Aorta (tissue), 5 donors: ENCODE results near the gene ITCH. TPM values are rescaled to one million over a fixed set of nuclear protein-coding genes. Genes with fewer than 3 reads are reported as not detected.

Source experiments
- ATAC-seq: fragments of 200-7000 bp; cut with Tn5 transposase; one replicate; pipeline ENCODE4 v1.9.1; 2022; ENCODE audit warnings: moderate library complexity; ENCODE audit not compliant: low FRiP score
- DNase-seq, 2 donors: peaks; one replicate each; pipeline ENCODE4 v3.0.0-alpha.2; 2020
- H3K27ac ChIP-seq, 2 donors: one replicate each; pipeline ENCODE4 v1.5.1; 2013; ENCODE audit warnings: low read length in 2 of 2, mild to moderate bottlenecking in 2 of 2, moderate library complexity in 2 of 2, control low read depth in 1 of 2, inconsistent platforms in 1 of 2, low read depth in 1 of 2
- H3K27me3 ChIP-seq, 2 donors: one replicate each; pipeline ENCODE4 v1.6.1; 2013; ENCODE audit warnings: control low read depth in 1 of 2, low read length in 1 of 2, mild to moderate bottlenecking in 1 of 2, moderate library complexity in 1 of 2; ENCODE audit not compliant: insufficient read depth in 2 of 2, control insufficient read depth in 1 of 2
- H3K36me3 ChIP-seq, 2 donors: one replicate each; pipeline ENCODE4 v1.6.1; 2013; ENCODE audit warnings: control low read depth in 1 of 2, low read length in 1 of 2, mild to moderate bottlenecking in 1 of 2; ENCODE audit not compliant: insufficient read depth in 2 of 2, control insufficient read depth in 1 of 2
- H3K4me1 ChIP-seq, 2 donors: one replicate each; pipeline ENCODE4 v1.6.1; 2013; ENCODE audit warnings: low read length in 2 of 2, control low read depth in 1 of 2, mild to moderate bottlenecking in 1 of 2, moderate library complexity in 1 of 2; ENCODE audit not compliant: insufficient read depth in 2 of 2, control insufficient read depth in 1 of 2
- H3K4me3 ChIP-seq, 2 donors: one replicate each; pipeline ENCODE4 v1.5.1; 2013; ENCODE audit warnings: low read length in 2 of 2, control low read depth in 1 of 2, mild to moderate bottlenecking in 1 of 2
- H3K9me3 ChIP-seq: one replicate; pipeline ENCODE4 v1.6.1; 2013; ENCODE audit warnings: mild to moderate bottlenecking, low read length; ENCODE audit not compliant: control insufficient read depth
- WGBS, 2 donors: extraction: QIAGEN DNeasy Blood & Tissue Kit; methylation state at CpG; one replicate each; pipeline ENCODE4 v1.1.7; 2013; 5-methylcytosine and 5-hydroxymethylcytosine counted together
- intact Hi-C, 2 donors: fragments of 100-400 bp; cut with DNase I; formaldehyde crosslinking; loops; one replicate each; pipeline versions ENCODE4 v1.14.2 to v1.15.0; 2022
- polyA plus RNA-seq, 2 donors: library from polyadenylated mRNA; stranded (reverse); fragments of 200-250 nt; gene quantifications; one replicate each; pipeline ENCODE4 v1.2.3, GENCODE V29; 2013
- total RNA-seq, 2 donors: library from RNA; stranded (reverse); fragmentation: NEBNext Ultra II Directional; extraction: Animal tissue kit (Norgen Biotek cat#: 25700); gene quantifications; one replicate each; pipeline ENCODE4 v1.2.1, GENCODE V29; 2021
- donor health status: healthy with polysubstance abuse.
- donor health status: Bipolar disorder and iron deficiency.
- donor health status: DM: no; HTN: no; CAD: no.
- donor health status: DM: no; HTN: no; CAD: no.
- donor health status: DM: yes; HTN: yes; CAD: no.

ITCH gene
- total and polyA plus RNA-seq, 4 donors, result 11.7 to 66.2 (median 36.8) TPM

GRCh38 chr20:34445177-34446065, 82.3 kb downstream of the ITCH start:
- Histone ChIP-seq H3K27ac (no peak overlapping the region), H3K36me3 (no peaks in the 10 kb centered on the region), H3K4me1 (no peaks in the 10 kb centered on the region), H3K27me3 (no peaks in the 10 kb centered on the region), H3K4me3 (no peak overlapping the region), H3K9me3 (no peaks in the 10 kb centered on the region)
- DNase-seq, result no peak
- WGBS, 2 donors, result 62 to 72% methylated on average over 7 of the region's 7 CpGs
- no peak for ATAC-seq
- intact Hi-C loops, result no loop called here

GRCh38 chr20:34448517-34448916, 85.4 kb downstream of the ITCH start:
- 54 to 61% methylated on average over 1 of the region's 1 CpG for WGBS, 2 donors
- Histone ChIP-seq H3K9me3 (no peaks in the 10 kb centered on the region), H3K36me3 (peaks cover 0 to 1% of the 10 kb centered on the region in 2 donors), H3K27ac (no peak overlapping the region), H3K4me1 (no peaks in the 10 kb centered on the region), H3K4me3 (no peak overlapping the region), H3K27me3 (no peaks in the 10 kb centered on the region)
- ATAC-seq (no peak), DNase-seq (no peak)
- intact Hi-C loops, result no loop called here

- ATAC-seq, result no peak
- Histone ChIP-seq H3K9me3 (no peaks in the 10 kb centered on the region), H3K27me3 (no peaks in the 10 kb centered on the region), H3K4me1 (no peaks in the 10 kb centered on the region), H3K36me3 (peaks cover 0 to 1% of the 10 kb centered on the region in 2 donors), H3K4me3 (no peak overlapping the region), H3K27ac (no peak overlapping the region)
- WGBS, 2 donors, result 92 to 94% methylated on average over 4 of the region's 4 CpGs
- intact Hi-C loops, result no loop called here
- no peak for DNase-seq
These were observed 86.9 kb downstream of the ITCH start for GRCh38 chr20:34449674-34450592.

- intact Hi-C loops, result no loop called here
- ATAC-seq (no peak), DNase-seq (no peak)
- Histone ChIP-seq H3K4me3 (no peak overlapping the region), H3K4me1 (peaks cover 0 to 1% of the 10 kb centered on the region in 2 donors), H3K27ac (no peak overlapping the region), H3K27me3 (no peaks in the 10 kb centered on the region), H3K9me3 (no peaks in the 10 kb centered on the region), H3K36me3 (peaks cover 0 to 3% of the 10 kb centered on the region in 2 donors)
- WGBS, 2 donors, result 68 to 72% methylated on average over 2 of the region's 2 CpGs
These were observed 89.4 kb downstream of the ITCH start for GRCh38 chr20:34452281-34452982.

- H3K4me1 ChIP-seq, result peaks cover 6 to 8% of the 10 kb centered on the region in 2 donors
- H3K9me3 ChIP-seq, result no peaks in the 10 kb centered on the region
- intact Hi-C loops, result no loop called here
- H3K27ac ChIP-seq, result peak overlapping the region in 1 of 2 donors; percentile 84
- no peak for ATAC-seq
- peaks cover 0 to 5% of the 10 kb centered on the region in 2 donors for H3K36me3 ChIP-seq
- no peak for DNase-seq
- 26 to 33% methylated on average over 3 of the region's 3 CpGs for WGBS, 2 donors
- H3K4me3 ChIP-seq, result no peak overlapping the region
- H3K27me3 ChIP-seq, result no peaks in the 10 kb centered on the region
These were observed 95.6 kb downstream of the ITCH start for GRCh38 chr20:34458631-34459030.

- H3K27ac ChIP-seq, result peak overlapping the region in 1 of 2 donors; percentile 84
- ATAC-seq, result no peak
- no peak for DNase-seq
- 62 to 65% methylated on average over 5 of the region's 5 CpGs for WGBS, 2 donors
- no peaks in the 10 kb centered on the region for H3K9me3 ChIP-seq
- peaks cover 0 to 5% of the 10 kb centered on the region in 2 donors for H3K36me3 ChIP-seq
- peaks cover 6 to 8% of the 10 kb centered on the region in 2 donors for H3K4me1 ChIP-seq
- H3K4me3 ChIP-seq, result no peak overlapping the region
- H3K27me3 ChIP-seq, result no peaks in the 10 kb centered on the region
- intact Hi-C loops, result no loop called here
These were observed 96.3 kb downstream of the ITCH start for GRCh38 chr20:34459209-34459897.

- 54 to 60% methylated on average over 2 of the region's 2 CpGs for WGBS, 2 donors
- Histone ChIP-seq H3K9me3 (no peaks in the 10 kb centered on the region), H3K4me1 (peaks cover 6 to 7% of the 10 kb centered on the region in 2 donors), H3K27me3 (no peaks in the 10 kb centered on the region), H3K36me3 (peaks cover 0 to 5% of the 10 kb centered on the region in 2 donors), H3K27ac (no peak overlapping the region), H3K4me3 (no peak overlapping the region)
- DNase-seq (no peak), ATAC-seq (no peak)
- intact Hi-C loops, result no loop called here
These were observed 98.7 kb downstream of the ITCH start for GRCh38 chr20:34461779-34462087.

GRCh38 chr20:34468951-34469350, 105.9 kb downstream of the ITCH start:
- Histone ChIP-seq H3K4me3 (no peak overlapping the region), H3K27me3 (no peaks in the 10 kb centered on the region), H3K9me3 (no peaks in the 10 kb centered on the region), H3K36me3 (no peaks in the 10 kb centered on the region), H3K27ac (no peak overlapping the region), H3K4me1 (no peaks in the 10 kb centered on the region)
- ATAC-seq, result no peak
- WGBS, 2 donors, result 65 to 81% methylated on average over 1 of the region's 1 CpG
- intact Hi-C loops, result no loop called here
- no peak for DNase-seq
